Measurements from ENCODE around the gene MRE11. TPM values are rescaled to one million over a fixed set of nuclear protein-coding genes. Genes with fewer than 3 reads are reported as not detected.
A peak's percentile ranks its signal among the peaks of the same experiment; 100 is the strongest.

Gene MRE11
- total and polyA plus RNA-seq, 9 of the 15 experiments (the other 6 are each of a cell fraction or from before 2014, with no cell fraction given) = 18.3 to 45.2 (median 29.1) TPM

DNA sequence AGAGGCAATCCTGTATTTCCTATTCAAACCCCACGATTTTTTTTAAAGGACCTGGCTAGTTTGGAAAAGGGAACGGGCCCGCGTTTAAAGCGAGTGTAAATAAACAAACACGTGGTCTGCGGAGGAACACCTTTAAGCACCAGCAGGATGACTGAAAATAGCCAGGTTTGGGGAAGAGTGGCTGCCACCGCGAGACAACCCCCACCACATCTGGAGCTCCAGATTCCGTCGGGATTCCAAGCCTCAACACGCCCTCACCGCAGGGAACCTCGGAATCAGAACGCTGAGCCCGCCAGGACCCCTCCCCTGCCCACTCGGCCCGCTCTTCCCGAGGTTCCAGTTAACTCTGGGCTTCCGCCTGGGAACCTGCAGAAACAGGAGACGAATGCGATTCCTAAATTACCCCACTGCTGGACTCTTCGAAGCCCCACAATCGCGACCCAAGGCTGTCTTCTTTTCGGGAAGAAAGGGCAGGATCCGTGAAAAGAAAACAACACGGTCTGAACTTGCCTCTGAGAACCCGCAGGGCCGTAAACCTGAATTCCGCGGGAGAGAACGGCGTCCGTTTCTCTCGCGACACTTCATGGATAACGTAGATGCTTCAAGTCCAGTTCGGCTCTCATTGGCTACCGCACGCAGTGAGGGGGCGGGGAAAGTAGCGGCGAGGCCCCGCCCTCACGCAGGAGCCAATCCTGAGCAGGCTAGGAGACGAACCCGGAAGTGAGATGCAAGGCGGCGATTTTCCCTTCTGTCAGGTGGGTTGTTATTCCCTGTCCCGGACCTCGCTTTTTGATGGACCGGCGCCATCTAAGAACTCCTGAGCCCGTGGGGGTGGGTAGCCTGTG is at the start of gene MRE11, which contains the start of gene ANKRD49 (continued):
- TF ChIP-seq, protein P1, sequence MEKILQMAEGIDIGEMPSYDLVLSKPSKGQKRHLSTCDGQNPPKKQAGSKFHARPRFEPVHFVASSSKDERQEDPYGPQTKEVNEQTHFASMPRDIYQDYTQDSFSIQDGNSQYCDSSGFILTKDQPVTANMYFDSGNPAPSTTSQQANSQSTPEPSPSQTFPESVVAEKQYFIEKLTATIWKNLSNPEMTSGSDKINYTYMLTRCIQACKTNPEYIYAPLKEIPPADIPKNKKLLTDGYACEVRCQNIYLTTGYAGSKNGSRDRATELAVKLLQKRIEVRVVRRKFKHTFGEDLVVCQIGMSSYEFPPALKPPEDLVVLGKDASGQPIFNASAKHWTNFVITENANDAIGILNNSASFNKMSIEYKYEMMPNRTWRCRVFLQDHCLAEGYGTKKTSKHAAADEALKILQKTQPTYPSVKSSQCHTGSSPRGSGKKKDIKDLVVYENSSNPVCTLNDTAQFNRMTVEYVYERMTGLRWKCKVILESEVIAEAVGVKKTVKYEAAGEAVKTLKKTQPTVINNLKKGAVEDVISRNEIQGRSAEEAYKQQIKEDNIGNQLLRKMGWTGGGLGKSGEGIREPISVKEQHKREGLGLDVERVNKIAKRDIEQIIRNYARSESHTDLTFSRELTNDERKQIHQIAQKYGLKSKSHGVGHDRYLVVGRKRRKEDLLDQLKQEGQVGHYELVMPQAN (IDR thresholded peaks at IDR 0.05; ENCODE audit: borderline replicate concordance) = peak; percentile 83
- TF ChIP-seq ETS2 (tag; IDR thresholded peaks at IDR 0.05; ENCODE audit: borderline replicate concordance, poor library complexity, severe bottlenecking) (no peak), ZZZ3 (IDR thresholded peaks at IDR 0.05) (peak; percentile 85), SRF (CRISPR knock-in tag; IDR thresholded peaks at IDR 0.05) (0 out of 4 replicates have a peak, but pooled peaks of 1 of the 2 experiments have one; percentile 40), KDM4B (IDR thresholded peaks at IDR 0.05; ENCODE audit: borderline replicate concordance in 2 of 2, low read depth in 1 of 2) (no peak), ZNF77 (CRISPR knock-in tag; IDR thresholded peaks at IDR 0.05) (no peak), MCM5 (IDR thresholded peaks at IDR 0.05; ENCODE audit: low read depth) (no peak), EGR1 (conservative IDR thresholded peaks at IDR 0.05) (peak; percentile 80), SP1 (CRISPR knock-in tag; IDR thresholded peaks at IDR 0.05) (peak; percentile 88), GABPA (tag; conservative IDR thresholded peaks at IDR 0.05; ENCODE audit: low read depth) (peak; percentile 53), PHB2 (IDR thresholded peaks at IDR 0.05; ENCODE audit: low read depth) (no peak)
- TF ChIP-seq, protein P2, sequence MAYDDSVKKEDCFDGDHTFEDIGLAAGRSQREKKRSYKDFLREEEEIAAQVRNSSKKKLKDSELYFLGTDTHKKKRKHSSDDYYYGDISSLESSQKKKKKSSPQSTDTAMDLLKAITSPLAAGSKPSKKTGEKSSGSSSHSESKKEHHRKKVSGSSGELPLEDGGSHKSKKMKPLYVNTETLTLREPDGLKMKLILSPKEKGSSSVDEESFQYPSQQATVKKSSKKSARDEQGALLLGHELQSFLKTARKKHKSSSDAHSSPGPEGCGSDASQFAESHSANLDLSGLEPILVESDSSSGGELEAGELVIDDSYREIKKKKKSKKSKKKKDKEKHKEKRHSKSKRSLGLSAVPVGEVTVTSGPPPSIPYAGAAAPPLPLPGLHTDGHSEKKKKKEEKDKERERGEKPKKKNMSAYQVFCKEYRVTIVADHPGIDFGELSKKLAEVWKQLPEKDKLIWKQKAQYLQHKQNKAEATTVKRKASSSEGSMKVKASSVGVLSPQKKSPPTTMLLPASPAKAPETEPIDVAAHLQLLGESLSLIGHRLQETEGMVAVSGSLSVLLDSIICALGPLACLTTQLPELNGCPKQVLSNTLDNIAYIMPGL (CRISPR knock-in tag; IDR thresholded peaks at IDR 0.05) = peak; percentile 53; the same call in 1 of the 2 replicates
- TF ChIP-seq, protein P3, sequence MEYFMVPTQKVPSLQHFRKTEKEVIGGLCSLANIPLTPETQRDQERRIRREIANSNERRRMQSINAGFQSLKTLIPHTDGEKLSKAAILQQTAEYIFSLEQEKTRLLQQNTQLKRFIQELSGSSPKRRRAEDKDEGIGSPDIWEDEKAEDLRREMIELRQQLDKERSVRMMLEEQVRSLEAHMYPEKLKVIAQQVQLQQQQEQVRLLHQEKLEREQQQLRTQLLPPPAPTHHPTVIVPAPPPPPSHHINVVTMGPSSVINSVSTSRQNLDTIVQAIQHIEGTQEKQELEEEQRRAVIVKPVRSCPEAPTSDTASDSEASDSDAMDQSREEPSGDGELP (CRISPR knock-in tag; IDR thresholded peaks at IDR 0.05; ENCODE audit: borderline replicate concordance) = peak; percentile 63
- TF ChIP-seq, protein P4, sequence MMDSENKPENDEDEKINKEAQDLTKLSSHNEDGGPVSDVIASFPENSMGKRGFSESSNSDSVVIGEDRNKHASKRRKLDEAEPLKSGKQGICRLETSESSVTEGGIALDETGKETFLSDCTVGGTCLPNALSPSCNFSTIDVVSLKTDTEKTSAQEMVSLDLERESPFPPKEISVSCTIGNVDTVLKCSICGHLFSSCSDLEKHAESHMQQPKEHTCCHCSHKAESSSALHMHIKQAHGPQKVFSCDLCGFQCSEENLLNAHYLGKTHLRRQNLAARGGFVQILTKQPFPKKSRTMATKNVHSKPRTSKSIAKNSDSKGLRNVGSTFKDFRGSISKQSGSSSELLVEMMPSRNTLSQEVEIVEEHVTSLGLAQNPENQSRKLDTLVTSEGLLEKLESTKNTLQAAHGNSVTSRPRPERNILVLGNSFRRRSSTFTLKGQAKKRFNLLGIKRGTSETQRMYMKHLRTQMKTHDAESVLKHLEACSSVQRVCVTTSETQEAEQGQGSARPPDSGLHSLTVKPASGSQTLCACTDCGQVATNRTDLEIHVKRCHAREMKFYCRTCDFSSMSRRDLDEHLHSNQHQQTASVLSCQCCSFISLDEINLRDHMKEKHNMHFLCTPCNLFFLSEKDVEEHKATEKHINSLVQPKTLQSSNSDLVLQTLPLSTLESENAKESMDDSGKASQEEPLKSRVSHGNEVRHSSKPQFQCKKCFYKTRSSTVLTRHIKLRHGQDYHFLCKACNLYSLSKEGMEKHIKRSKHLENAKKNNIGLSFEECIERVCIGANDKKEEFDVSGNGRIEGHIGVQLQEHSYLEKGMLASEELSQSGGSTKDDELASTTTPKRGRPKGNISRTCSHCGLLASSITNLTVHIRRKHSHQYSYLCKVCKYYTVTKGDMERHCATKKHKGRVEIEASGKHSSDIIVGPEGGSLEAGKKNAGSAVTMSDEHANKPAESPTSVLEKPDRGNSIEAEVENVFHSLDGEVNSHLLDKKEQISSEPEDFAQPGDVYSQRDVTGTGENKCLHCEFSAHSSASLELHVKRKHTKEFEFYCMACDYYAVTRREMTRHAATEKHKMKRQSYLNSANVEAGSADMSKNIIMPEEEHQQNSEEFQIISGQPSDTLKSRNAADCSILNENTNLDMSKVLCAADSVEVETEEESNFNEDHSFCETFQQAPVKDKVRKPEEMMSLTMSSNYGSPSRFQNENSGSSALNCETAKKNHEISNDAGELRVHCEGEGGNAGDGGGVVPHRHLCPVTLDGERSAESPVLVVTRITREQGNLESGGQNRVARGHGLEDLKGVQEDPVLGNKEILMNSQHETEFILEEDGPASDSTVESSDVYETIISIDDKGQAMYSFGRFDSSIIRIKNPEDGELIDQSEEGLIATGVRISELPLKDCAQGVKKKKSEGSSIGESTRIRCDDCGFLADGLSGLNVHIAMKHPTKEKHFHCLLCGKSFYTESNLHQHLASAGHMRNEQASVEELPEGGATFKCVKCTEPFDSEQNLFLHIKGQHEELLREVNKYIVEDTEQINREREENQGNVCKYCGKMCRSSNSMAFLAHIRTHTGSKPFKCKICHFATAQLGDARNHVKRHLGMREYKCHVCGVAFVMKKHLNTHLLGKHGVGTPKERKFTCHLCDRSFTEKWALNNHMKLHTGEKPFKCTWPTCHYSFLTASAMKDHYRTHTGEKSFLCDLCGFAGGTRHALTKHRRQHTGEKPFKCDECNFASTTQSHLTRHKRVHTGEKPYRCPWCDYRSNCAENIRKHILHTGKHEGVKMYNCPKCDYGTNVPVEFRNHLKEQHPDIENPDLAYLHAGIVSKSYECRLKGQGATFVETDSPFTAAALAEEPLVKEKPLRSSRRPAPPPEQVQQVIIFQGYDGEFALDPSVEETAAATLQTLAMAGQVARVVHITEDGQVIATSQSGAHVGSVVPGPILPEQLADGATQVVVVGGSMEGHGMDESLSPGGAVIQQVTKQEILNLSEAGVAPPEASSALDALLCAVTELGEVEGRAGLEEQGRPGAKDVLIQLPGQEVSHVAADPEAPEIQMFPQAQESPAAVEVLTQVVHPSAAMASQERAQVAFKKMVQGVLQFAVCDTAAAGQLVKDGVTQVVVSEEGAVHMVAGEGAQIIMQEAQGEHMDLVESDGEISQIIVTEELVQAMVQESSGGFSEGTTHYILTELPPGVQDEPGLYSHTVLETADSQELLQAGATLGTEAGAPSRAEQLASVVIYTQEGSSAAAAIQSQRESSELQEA (IDR thresholded peaks at IDR 0.05; ENCODE audit: low read depth) = no peak

Measured in K562 (cell line).